Heart right ventricle (tissue), 16 donors: Measurements from ENCODE around the gene UNC13B. TPM values are rescaled to one million over a fixed set of nuclear protein-coding genes. Genes with fewer than 3 reads are reported as not detected.

Experiments used
- ATAC-seq, 8 donors: fragments of 200-7000 bp; cut with Tn5 transposase; one replicate each; pipeline ENCODE4 v1.9.1; 2020; ENCODE audit warnings: mild to moderate bottlenecking in 8 of 8, moderate library complexity in 8 of 8, moderate number of reproducible peaks in 1 of 8
- DNase-seq, 2 donors: peaks; one replicate each; pipeline ENCODE4 v3.0.0-alpha.2; 2020
- H3K27ac ChIP-seq, 10 donors: fragments of 200-600 bp; sonication (generic) in 2 of 10; one replicate each; pipeline versions ENCODE4 v1.5.0 to v1.8.0; 2020 to 2022; ENCODE audit warnings: mild to moderate bottlenecking in 3 of 10
- H3K27me3 ChIP-seq, 7 donors: fragments of 200-600 bp; one replicate each; pipeline ENCODE4 v1.8.0; 2021 to 2022; ENCODE audit warnings: mild to moderate bottlenecking in 2 of 7
- H3K36me3 ChIP-seq, 9 donors: fragments of 200-600 bp; sonication (generic) in 1 of 9; one replicate each; pipeline versions ENCODE4 v1.5.0 to v1.8.0; 2020 to 2022; ENCODE audit warnings: mild to moderate bottlenecking in 2 of 9
- H3K4me1 ChIP-seq, 9 donors: fragments of 200-600 bp; sonication (generic) in 1 of 9; one replicate each; pipeline versions ENCODE4 v1.5.0 to v1.8.0; 2020 to 2022; ENCODE audit warnings: mild to moderate bottlenecking in 4 of 9
- H3K4me3 ChIP-seq, 10 donors: fragments of 200-600 bp; sonication (generic) in 2 of 10; one replicate each; pipeline versions ENCODE4 v1.5.0 to v1.8.0; 2020 to 2022; ENCODE audit warnings: mild to moderate bottlenecking in 7 of 10, moderate library complexity in 2 of 10
- H3K9me3 ChIP-seq, 11 donors: fragments of 200-600 bp in 10 of 11; sonication (generic) in 2 of 11; one replicate each; pipeline versions ENCODE4 v1.5.0 to v1.8.0; 2013 to 2022; ENCODE audit warnings: mild to moderate bottlenecking in 2 of 11, control low read depth in 1 of 11, moderate library complexity in 1 of 11
- WGBS, 2 donors: extraction: QIAGEN DNeasy Blood & Tissue Kit; methylation state at CpG; one replicate each; pipeline ENCODE4 v1.1.7; 2013; ENCODE audit warnings: inconsistent platforms in 1 of 2; 5-methylcytosine and 5-hydroxymethylcytosine counted together
- intact Hi-C, 10 donors: fragments of 100-400 bp; cut with DNase I; formaldehyde crosslinking; loops; one replicate each; pipeline versions ENCODE4 v1.11.1 to v1.14.2; 2022
- polyA plus RNA-seq, 2 donors: library from polyadenylated mRNA; stranded (reverse); fragments of 200-250 nt; gene quantifications; one replicate each; pipeline ENCODE4 v1.2.3, GENCODE V29; 2013
- total RNA-seq, 10 donors: library from RNA; stranded (reverse); fragmentation: NEBNext Ultra II Directional in 3 of 10; extraction: Animal tissue kit (Norgen Biotek cat#: 25700) in 3 of 10; gene quantifications; one replicate each; pipeline versions ENCODE4 v1.2.1 to v1.2.4, GENCODE V29; 2021 to 2023
- TF ChIP-seq, protein P1 (sequence below), 9 donors: fragments of 200-600 bp; sonication (generic) in 2 of 9; IDR thresholded peaks; one replicate each; pipeline versions ENCODE4 v1.5.0 to v1.8.0; 2021 to 2022; ENCODE audit warnings: antibody characterized with exemption in 9 of 9, mild to moderate bottlenecking in 5 of 9, moderate library complexity in 1 of 9
- donor health status: Arrhythmogenic right ventricular cardiomyopathy.
- donor health status: ischemic (EF 13 %, LVEDD 7.1; RV severe dilation, severe dysfunction).
- donor health status: healthy with polysubstance abuse.
- donor health status: DM: no; HTN: yes; CAD: no.
- donor health status: DM: no; HTN: no; CAD: no.
- donor health status: ischemic (EF 25% LVEDD 6.9; RV normal size, moderate dysfunction).
- donor health status: ischemic (EF 25% LVEDD 5.7; RV mildly dilated, moderate dysfunction).
- donor health status: healthy.
- donor health status: DM: yes; HTN: yes; CAD: no.
- donor health status: Ischemic cardiomyopathy.
- donor health status: ischemic (EF 35%, LVEDD 5.7; RV mildly dilated, moderate dysfunction).
- donor health status: nonischemic (EF 11% LVEDD 7.7; RV severe dilation, severe dysfunction).
- donor health status: DM: yes; HTN: yes; CAD: no.
- donor health status: PGD.
- donor health status: ischemic (EF 29% LVEDD 5.4; RV normal size, mild dysfunction).
- donor health status: nonischemic (EF 23%, LVEDD 6.1; RV moderate dilation, normal function).

UNC13B gene
- total and polyA plus RNA-seq, 12 donors = 13.1 to 27.1 (median 18.9) TPM

DNA sequence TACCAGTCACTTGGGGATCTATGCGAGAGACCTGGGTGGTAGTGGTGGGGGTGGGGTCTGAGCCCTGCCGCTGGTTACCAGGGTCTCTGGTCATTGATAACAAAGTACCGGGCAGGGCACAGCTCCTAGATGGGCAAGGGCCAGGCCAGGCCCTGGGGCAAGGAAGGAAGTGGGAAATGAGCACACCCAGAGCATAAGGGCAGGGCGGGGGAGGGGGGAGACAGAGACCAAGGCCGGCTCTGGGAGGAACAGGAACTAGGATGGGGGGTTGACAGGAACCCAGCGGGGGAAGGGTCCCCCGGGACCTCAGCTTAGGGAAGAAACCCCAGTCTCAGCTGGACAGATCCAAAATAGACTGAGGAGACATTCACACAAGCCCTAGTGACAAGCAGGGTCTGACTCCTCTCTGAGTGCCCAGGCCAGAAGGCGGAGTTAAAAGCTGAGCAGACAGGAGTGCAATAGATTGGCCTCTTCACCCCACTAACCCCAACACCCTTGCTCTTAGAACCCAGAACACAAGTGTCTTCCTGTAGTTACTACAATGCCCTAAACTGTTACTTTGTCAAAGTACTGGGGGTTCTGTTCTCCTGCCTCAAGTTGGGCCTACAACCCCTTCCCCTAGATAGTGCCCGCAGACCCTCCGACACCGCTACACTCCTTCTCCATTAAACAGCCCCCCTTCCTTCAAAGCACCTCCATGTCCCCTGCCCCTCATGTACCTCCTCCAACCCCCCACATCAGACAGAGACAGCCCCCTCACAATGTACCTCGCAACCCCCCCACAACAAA is 46.8 kb upstream of the UNC13B start:
- Histone ChIP-seq H3K9me3 (no peaks in the 10 kb centered on the region), H3K27me3 (no peaks in the 10 kb centered on the region), H3K4me3 (peak overlapping the region; percentile 45 to 78 (median 66)), H3K27ac (peak overlapping the region; percentile 79 to 98 (median 94)), H3K4me1 (peaks cover 17 to 64% (median 54%) of the 10 kb centered on the region in 9 donors), H3K36me3 (no peaks in the 10 kb centered on the region)
- intact Hi-C loops = loop anchor here in 8 of 10 donors (5.0 to 10.0 kb wide), 12 partner anchors 43 to 442 kb away; partner anchors contain the start of genes UNC13B (in 4 of the 8) and VCP (in 1 of the 8)
- TF ChIP-seq, protein P1, sequence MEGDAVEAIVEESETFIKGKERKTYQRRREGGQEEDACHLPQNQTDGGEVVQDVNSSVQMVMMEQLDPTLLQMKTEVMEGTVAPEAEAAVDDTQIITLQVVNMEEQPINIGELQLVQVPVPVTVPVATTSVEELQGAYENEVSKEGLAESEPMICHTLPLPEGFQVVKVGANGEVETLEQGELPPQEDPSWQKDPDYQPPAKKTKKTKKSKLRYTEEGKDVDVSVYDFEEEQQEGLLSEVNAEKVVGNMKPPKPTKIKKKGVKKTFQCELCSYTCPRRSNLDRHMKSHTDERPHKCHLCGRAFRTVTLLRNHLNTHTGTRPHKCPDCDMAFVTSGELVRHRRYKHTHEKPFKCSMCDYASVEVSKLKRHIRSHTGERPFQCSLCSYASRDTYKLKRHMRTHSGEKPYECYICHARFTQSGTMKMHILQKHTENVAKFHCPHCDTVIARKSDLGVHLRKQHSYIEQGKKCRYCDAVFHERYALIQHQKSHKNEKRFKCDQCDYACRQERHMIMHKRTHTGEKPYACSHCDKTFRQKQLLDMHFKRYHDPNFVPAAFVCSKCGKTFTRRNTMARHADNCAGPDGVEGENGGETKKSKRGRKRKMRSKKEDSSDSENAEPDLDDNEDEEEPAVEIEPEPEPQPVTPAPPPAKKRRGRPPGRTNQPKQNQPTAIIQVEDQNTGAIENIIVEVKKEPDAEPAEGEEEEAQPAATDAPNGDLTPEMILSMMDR (IDR thresholded peaks at IDR 0.05) = no peak
- ATAC-seq = peak in 5 of 8 donors; percentile 3 to 22 (median 16)
- DNase-seq = peak; percentile 66 to 78
- whole genome bisulfite sequencing, 2 donors = 21 to 23% methylated on average over 12 of the region's 12 CpGs

DNA sequence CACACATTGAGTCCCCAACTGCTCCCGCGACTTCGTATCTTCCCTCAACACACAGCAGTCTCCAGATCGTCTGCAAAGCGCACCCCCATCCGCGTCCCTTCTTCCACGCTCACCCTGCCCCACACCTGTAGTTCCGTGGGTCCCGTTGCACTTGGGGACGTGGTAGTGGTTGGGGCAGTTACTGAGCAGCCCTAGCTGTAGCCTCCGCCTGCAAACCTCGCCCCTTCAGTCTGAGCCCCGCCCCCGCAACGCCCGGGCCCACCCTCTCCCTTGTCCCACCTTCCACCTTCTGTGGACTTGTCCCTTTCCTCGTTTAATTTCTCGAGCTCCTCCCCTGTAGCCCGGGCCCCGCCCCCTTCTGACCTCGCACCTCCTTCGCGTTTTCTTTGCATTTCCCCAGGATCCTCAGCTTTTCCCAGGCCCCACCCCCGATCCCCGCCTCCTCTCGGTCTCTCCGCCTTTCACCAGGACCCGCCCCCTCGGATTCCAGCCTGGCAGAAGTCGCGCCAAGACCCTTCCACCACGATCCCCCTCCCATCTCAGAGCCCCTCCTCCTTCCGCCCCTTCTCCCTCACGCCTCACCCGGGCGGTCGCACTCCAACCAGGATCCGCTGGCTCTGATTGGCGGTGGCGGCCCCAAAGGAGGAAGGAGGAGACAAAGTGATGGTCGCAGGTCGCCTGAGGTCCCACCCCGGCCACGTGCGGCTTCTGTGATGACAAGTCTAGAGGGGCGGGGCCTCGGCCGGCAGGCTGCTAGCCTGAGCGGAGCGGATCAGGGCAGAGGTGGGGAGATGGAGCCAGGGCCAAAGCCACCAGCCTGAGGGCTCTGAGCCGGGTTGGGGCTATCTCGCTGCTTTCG is 45.9 kb upstream of the UNC13B start, which contains the start of gene ATOSB:
Gene ATOSB, minus strand, starts transcription at position 183 of the 859 bp plus-strand sequence. CDS start 7,588 bp downstream, outside the sequence.
- H3K4me1 ChIP-seq = peaks cover 10 to 55% (median 46%) of the 10 kb centered on the region in 9 donors
- H3K27me3 ChIP-seq = no peaks in the 10 kb centered on the region
- DNase-seq = peak; percentile 96
- TF ChIP-seq, protein P1 (IDR thresholded peaks at IDR 0.05) = no peak
- ATAC-seq = peak; percentile 62 to 84 (median 72)
- no peaks in the 10 kb centered on the region for H3K36me3 ChIP-seq
- intact Hi-C loops = loop anchor here (1.0 to 10.0 kb wide), 16 partner anchors 45 to 441 kb away; partner anchors contain the start of gene UNC13B (in 4 of the 10)
- H3K27ac ChIP-seq = peak within 1 kb of the TSS; percentile 79 to 98 (median 94)
- peak within 1 kb of the TSS; percentile 45 to 78 (median 66) for H3K4me3 ChIP-seq
- no peaks in the 10 kb centered on the region for H3K9me3 ChIP-seq
- 1% methylated on average over 54 of the region's 54 CpGs for WGBS, 2 donors

DNA sequence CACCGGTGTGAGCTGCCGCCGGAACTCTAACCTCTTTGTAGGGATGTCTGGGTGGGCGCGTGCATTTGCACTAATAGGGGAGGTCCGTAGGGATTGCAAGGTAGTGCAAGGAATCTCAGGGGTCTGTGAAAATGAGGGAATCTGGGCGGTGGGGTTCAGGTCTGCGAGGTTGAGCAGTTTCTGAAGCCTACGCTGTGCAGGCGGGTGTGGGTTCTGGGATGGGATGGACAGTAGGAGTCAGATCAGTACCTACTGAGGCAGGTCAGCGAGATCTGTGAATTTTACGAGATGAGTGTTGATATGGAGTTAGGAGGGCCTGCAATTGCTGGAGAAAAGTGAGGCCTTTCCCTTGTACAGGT is 45.3 kb upstream of the UNC13B start:
- H3K27ac ChIP-seq = peak overlapping the region in 9 of 10 donors; percentile 84 to 98 (median 94)
- no peaks in the 10 kb centered on the region for H3K36me3 ChIP-seq
- H3K9me3 ChIP-seq = no peaks in the 10 kb centered on the region
- TF ChIP-seq, protein P1 (IDR thresholded peaks at IDR 0.05) = no peak
- WGBS, 2 donors = 0 to 1% methylated on average over 12 of the region's 12 CpGs
- H3K27me3 ChIP-seq = no peaks in the 10 kb centered on the region
- H3K4me3 ChIP-seq = peak overlapping the region; percentile 26 to 78 (median 66)
- intact Hi-C loops = loop anchor here (1.0 to 10.0 kb wide), 16 partner anchors 44 to 441 kb away; partner anchors contain the start of gene UNC13B (in 4 of the 10)
- ATAC-seq (peak in 6 of 8 donors; percentile 0 to 12 (median 0)), DNase-seq (no peak)
- peaks cover 10 to 52% (median 42%) of the 10 kb centered on the region in 9 donors for H3K4me1 ChIP-seq
